Hematopoietic multipotent progenitor cell treated with erythropoietin and hydrocortisone succinate and interleukin-3 and kit ligand, for 17 days (in vitro differentiated cells): ENCODE results near the gene HAUS2.
"Not testable (repeated sequence)": the region's sequence is repeated elsewhere in the genome, so short reads cannot be mapped to it uniquely, and the experiment has no call there.

Experiments used
- DNase-seq: peaks from one replicate; pipeline ENCODE4 v3.0.0-alpha.2; 2015; ENCODE audit warnings: low spot score

HAUS2 gene

DNA sequence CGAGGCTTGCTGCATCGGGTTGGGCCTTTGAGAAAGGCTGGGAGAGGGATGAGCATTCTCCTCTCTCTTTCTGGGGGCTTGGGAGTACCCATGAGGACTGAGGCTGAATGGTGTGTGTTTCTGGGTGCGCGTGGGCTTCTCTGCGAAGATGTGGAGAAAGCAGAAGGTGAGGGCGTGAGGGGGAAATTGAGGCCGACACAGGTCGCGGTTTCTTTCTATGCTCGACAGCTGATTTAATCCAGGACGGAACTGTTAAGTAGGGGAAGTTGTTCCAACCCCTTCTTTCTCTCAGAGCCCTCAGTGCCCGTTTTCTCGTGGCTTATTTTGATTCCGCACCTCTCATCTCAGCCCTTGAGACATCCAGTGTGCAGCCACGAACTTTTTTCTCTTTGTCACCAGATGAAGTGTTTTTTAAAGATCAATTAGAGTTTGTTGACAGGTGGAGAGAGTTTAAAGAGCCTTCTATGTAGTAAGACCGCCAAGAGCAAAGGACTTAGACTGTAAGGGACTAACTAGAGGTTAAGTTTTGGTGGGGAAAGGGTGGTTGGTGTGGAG is 27.5 kb downstream of the HAUS2 start:
- DNase-seq = no peak

DNA sequence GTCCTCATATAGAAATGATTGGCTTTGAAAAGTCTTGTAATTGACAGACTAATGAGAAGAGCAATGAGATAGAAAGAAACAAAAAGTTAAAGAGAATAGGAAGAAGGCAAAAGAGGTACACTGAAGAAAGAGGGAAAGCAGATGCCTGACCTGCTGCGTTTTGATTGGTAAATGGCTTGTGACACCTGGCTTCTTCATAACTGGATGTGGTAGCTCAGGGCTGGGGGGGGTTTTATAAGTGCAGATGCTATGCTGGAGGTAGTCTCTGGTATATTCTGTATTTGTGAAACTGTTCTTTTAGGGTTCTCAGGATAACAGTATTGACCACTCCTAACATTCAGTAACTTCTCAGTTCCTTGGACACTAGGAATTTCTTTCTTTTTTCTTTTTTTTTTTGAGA is 28.1 kb downstream of the HAUS2 start:
- no peak for DNase-seq

DNA sequence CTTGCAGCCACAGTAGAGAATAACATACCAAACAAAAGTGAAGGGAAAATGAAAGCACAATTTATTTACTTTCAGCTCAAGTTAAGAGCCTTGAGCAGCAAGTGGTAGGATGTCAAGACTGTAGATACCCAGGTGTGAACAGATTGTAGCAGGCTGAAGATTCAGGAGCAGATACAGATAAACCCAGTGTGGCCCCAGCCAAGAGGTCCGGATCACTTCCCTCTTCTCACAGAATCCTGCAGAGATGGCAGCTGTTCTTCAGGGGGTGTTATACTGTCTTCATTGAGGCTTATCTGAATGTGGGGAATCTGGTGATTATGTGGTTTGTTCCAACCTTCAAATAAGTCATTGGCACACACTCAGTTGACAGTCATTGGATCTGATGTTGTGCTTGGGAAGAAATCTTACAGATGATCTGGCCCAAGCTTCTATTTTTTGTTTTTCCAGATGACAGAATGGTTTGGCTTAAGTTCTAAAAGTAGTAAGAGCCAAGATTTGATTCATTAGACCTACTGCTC is 28.9 kb downstream of the HAUS2 start:
- no peak for DNase-seq

DNA sequence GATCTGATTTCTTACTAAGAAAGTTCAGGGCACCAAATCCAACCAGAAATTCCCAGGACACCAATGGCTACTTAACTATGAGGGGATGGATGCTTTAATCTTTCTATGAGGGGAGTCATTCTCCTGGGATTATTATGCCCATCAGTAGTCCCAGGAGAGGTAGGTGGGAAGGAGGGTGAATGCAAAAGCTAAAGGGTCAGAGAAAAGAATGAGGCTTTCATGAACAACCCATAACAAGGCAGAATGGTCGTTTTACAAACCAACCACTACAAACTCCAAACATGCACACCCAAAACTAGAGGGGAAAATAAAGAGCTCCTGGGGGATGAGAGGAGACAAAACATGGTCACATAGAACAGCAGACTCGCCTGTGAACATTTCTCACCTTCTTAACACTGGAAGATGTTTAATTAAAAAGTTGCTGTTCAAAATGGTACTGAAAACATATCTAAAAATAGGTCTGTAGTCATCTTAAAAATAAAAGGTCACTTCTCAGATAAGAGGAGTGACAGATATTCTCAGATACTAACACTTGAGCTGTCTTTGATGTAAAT is 30.4 kb downstream of the HAUS2 start:
- no peak for DNase-seq

- DNase-seq = no peak
Measured at GRCh38 chr15:42581272-42581730, 32.7 kb downstream of the HAUS2 start.

- DNase-seq = no peak
Measured at GRCh38 chr15:42582569-42583375, 34.1 kb downstream of the HAUS2 start.

DNA sequence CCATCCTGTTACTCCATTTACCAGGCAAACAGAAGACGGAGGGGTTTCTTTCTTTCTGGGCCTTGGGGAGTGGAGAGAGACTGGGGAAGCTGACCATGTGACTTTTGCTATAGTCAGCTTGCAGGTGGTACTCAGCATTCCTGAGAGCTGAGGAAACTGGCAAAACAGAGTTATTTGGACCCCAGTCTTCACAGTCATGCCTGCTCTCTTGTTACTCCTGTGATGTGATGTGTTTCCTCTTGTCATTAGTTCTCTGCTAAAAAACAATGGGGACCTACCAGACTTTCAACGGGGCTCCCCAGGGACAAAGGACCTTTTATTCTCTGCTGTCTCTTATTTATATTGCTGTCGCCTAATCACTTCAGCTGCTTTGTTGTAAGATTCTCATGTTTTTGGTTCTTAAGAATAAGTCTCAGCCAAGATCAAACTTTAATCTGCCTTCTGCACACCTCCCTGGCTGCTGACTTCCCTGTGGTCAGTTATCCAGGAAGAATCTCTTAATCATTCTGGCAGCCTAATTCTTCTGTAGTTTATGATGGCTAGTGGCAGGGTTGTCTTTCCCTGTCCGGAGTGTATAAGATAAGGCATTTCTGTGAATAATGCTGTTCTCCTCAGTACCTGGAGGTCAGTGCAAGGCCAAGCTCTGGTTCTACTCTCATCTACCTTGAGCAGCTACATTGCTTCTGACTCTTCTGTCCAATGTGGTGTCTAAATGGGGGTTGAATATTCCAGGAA is 35.6 kb downstream of the HAUS2 start:
- DNase-seq = no peak

DNA sequence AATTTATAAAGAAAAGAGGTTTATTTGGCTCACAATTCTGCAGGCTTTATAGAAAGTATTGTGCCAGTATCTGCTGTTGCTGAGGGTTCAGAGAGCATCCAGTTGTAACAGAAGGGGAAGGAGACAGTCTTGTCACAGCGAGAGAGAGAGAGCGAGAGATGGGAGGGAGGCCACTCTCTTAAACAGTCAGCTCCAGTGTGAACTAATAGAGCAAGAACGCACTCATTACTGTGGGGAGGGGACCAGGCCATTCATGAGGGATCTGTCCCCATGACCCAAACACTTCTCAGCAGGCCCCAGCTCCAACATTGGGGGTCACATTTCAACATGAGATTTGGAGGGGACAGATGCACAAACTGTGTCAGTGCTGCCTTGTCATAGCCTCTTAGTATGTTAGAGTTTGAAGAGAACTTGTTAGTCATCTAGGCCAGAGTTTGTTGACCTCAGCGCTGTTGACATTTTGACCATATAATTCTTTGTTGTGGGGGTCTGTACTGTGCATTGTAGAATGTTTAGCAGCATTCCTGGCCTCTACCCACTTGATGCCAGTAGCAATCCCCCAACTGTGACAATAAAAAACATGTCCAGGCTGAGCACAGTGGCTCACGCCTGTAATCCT is 42.1 kb downstream of the HAUS2 start:
- DNase-seq = no peak

DNA sequence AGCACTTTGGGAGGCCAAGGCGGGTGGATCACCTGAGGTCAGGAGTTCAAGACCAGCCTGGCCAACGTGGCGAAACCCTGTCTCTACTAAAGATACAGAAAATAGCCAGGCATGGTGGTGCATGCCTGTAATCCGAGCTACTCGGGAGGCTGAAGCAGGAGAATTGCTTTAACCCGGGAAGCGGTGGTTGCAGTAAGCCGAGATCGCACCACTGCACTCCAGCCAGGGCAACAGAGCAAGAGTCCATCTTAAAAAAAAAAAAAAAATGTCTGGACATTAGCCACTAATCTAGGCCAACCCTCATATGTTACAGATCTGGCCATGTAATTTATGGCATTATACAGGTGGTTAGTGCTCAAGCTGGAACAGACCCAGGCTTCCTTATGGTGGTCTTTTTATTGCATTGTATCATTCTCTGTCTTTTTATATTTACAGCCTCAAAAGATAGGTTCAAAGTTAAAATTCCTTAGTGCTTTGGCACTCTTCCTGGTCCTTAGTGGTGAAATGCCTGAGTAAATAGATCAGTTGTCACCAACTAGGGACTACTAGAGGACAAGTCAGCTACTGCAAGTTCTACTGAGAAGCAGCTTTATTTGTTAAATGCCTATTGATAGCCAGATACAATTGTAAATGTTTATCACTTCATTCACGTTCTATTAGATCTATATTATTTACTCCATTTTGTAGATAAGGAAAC is 42.7 kb downstream of the HAUS2 start:
- DNase-seq = no peak

DNA sequence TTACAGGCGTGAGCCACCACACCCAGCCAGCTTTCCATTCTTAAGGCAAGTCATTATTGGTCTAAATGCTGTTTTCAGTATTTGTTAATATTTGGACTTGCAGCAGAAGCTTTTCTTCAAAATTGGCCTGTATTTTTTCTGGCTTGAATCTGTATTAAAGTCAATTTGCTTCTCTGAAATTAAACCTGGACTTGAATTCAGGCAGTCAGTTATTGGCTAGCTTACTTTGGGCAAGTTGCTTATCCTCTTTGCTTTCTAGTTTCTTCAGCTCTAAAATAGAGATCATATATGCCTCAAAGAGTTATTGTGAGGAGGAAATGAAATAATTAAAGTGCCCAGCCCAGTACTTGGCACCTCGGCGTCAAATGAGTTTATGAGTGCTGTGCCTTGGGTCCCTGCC is 44.1 kb downstream of the HAUS2 start:
- DNase-seq = no peak

DNA sequence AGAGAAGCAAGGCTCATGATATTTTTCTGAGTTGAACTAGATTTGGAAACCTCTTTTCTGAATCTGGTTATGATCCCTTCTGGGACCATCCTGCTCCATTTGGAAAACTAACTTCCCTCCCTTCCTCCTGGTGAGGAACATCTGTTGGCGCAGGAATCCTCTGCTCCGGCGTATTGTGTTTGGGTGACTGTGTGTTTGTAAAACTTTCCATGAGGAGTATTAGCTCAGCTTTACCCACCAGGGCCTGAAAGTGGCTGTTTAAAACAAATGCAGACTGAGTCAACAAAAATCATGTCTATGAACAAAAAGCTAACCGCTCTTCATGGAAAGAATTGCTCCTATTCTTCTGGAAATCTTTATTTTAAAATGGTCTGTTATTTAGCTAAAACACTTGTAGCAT is 44.5 kb downstream of the HAUS2 start:
- no peak for DNase-seq

- no peak for DNase-seq
Measured at GRCh38 chr15:42594095-42594494, 45.5 kb downstream of the HAUS2 start.

- DNase-seq = no peak
Measured at GRCh38 chr15:42595626-42596240, 47.1 kb downstream of the HAUS2 start.

DNA sequence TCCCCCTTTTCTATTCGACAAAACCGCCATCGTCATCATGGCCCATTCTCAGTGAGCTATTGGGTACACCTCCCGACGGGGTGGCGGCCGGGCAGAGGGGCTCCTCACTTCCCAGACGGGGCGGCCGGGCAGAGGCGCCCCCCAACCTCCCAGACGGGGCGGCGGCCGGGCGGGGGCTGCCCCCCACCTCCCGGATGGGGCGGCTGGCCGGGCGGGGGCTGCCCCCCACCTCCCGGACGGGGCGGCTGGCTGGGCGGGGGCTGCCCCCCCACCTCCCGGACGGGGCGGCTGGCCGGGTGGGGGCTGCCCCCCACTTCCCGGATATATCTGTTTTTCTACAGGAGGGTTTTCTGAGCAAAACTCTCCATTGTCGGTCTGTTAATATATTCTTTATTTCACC is 52.7 kb downstream of the HAUS2 start:
- DNase-seq = not testable (repeated sequence)

DNA sequence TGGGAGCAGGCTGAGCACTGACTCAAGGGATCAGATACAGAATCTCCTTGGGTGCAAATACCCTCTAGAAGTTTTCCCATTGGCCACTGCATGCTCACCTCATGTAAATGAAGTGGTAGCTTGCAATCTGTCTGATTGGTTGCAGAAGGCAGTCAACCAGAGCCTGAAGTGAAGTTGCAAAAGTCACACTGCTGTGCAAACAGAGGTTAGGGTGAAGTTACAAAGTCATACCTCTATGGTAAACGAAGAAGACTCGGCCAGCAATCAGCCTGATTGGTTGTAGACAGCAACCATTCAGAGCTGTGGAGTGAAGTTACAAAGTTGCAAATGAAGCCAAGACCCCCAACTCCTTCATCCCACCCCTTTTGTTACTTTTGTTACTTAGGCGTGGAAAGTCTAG is 53.9 kb downstream of the HAUS2 start:
- DNase-seq = no peak

GRCh38 chr15:42603978-42604377 is 55.3 kb downstream of the HAUS2 start:
- no peak for DNase-seq

- no peak for DNase-seq
Measured at GRCh38 chr15:42604894-42605744, 56.5 kb downstream of the HAUS2 start.

- no peak for DNase-seq
Measured at GRCh38 chr15:42605796-42606195, 57.2 kb downstream of the HAUS2 start.

GRCh38 chr15:42608110-42608531 is 59.5 kb downstream of the HAUS2 start:
- no peak for DNase-seq
